ENCODE data around the gene PHLDA1.

Gene PHLDA1

DNA sequence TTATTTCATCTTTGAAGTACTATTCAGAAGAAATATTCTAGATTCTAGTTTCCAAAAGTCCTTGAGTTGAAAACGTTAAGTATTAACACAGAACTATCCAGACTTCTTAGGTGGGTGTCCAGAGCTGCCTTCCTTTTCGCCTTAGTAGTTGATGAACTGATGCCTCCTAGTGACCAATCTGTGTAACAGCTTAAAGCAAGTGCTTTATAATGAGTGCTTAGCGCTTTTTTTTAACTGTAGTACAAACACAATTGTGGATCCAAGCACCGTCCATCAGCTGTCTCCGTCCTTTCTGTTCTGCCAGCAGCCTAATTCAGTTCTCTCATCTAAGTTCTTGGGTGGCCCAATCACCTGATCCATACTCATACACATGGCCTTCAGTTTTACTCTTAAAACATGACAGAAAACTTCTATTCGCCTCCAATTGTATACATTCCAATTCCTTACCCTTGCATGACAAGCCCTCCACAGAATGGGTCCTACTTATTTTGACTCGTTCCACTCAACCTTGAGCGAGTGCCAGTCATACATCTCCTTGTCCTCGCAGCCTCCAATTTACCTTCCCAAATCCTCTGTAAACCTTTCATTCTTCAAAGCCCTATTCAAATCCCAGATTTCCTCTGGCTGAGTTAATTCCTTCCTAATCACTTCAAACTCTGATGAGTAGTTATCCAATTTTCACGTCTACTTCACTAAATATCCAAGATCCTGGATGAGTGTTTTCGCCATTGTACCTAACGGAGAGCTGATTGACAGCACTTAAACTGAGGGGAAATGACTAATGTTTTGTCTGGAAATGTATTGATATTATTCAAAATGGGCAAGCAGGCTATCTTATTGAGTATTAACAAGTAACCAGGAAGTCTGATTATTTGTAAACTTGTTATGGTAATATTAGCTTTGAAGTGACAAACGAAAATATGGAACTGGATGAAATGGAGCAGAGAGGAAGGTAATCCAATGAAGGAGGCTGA lies 5.8 kb upstream of the PHLDA1 start:
- DNase-seq (ENCODE audit: low read depth) = no peak

DNA sequence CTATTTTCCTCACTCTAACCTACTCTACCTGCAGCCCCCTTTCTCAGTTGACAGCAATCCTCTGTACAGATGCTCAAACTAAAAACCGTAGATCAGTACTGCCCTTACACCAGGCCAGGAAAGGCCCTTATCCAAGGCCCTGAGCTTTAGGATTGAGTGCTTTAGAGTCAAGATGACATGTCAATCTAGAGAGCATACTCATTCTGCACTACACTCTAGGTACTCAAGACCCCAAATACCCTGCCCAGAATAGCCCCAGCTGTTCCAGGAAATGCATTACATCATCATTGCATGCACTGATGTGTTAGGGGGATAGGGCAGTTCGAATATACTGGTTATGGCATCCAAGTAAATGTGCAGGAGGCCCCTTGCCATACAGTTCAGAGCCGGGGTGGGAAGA lies 3.5 kb upstream of the PHLDA1 start:
- no peak for DNase-seq (ENCODE audit: low read depth)

DNA sequence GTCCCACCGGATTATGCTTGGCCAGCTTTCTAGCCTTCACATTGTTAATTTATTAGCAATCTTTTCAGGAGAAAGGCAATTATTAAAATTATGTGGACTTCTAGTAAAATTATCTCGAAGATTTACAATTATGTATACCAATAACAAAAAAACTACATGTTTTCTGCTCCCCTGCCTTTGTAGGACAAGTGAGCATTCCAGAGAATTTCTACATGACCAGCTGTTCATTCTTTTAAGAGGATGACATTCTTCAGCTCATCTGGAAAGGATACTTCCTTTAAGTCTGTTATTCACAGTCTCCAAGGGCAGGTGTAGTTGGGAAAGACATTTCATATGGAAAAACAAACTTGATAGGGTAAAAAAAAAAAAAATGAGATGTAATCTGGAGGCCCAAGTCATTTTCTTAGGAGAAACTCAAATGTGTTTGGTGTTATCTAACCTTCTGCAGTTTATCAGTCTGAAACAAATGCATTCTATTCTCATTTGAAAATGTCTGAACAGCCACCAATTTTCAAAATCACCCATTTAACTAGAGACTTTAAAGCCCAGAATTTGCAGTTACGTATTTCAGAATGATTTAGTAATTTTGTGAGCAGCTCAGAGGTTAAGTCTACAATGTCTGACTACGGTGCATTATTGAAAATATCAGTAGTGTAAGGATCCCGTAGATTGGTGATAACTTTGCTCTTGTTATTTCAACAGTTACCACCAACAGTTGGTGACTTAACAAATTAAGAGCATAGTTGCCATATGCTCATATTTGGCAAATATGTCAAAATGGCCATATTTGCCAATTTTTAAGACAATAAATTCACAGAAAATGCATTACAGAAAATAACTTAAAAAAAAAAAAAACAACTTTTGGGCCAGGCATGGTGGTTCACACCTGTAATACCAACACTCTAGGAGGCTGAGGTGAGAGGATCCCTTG lies 1.8 kb upstream of the PHLDA1 start:
- DNase-seq (ENCODE audit: low read depth) = no peak

DNA sequence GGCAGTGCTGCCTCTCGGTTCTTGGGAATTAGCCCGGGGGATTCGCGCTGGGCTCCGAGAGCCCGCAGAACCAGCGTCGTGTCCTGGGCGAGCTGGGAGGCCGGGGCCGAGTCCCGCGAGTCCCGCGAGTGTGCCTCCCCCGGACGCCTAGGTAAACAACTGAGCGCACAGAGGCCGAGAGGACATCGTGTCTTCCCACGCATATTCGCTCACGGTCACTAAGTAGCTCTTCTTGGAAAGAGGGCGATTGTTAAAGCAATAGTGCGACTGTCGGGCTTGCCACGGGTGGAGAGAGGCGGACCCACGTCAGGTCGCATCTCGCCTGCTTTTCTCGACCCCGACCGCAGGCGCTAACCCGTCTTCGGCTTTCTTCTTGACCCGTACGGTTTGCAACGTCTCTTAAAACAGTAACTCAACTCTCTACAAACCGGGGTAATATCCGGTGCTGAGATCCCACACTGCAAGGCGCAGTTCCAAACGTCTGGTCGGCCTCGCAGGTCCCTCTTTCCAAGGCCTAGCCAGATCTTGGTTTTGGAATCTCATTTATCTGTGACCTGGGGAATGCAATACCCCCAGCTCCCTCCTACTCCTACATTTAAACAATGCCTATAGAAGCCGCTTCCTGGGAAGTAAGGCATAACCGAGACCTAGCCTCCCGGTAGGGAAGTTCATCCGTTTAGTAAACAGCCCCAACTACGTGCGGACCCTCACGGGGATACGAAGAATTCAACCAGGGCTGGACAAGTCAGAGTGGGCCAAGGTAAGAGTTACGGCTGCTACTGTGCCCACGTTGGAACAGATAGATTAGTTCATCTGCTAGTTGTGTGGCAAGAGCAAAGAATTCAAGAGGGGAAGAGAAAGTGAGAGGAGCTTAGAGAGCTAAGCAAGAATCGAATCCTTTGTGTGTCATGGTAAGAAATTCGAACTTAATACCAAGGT lies 736 bp upstream of the PHLDA1 start:
- DNase-seq (ENCODE audit: low read depth) = no peak

DNA sequence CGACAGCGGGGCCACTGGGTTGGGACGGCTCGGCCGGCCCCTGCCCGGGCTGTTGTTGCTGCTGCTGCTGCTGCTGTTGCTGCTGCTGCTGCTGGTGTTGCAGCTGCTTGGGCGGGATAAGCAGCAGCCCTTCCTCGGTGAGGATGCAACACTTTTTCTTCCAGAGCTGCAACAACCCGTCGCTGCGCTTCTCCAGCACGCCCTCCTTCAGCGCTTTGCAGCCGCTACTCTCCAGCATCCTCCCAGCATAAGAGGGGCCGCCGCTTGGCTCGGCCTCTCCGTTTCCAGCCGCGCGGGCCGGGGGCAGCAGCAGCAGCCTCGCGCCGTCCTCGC lies 529 bp downstream of the PHLDA1 start:
- DNase-seq (ENCODE audit: low read depth) = no peak

DNA sequence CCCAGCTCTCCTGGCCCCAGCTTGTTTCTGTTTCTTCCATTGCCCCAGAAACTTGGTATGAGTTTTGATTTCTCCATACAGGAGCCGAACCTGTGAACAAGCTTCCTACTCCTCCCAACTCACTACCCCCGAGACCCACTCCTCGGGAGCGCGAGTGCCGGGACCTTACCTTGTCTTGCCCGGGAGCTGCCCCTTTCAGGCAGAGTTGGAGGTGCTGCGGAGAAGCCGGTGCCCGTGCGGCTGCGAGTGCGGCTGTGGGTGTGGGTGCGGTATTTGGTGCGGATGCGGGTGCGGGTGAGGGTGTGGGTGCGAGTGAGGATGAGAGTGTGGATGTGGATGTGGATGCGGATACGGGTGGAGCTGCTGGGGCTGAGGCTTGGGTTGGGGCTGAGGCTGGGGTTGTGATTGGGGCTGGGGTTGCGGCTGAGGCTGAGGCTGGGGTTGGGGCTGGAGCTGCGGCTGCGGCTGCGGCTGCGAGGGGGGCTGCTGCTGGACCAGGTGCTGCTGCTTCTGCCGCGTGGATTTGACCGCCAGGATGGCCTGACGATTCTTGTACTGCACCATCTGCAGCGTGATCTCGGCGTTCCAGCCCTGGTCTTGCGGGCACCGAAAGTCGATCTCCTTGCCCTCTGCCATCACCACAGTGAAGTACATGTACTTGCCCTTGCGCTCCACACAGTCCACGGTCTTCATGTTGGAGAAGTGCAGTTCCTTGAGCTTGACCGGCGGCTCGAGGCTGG lies 1.1 kb downstream of the PHLDA1 start:
- no peak for DNase-seq (ENCODE audit: low read depth)

DNA sequence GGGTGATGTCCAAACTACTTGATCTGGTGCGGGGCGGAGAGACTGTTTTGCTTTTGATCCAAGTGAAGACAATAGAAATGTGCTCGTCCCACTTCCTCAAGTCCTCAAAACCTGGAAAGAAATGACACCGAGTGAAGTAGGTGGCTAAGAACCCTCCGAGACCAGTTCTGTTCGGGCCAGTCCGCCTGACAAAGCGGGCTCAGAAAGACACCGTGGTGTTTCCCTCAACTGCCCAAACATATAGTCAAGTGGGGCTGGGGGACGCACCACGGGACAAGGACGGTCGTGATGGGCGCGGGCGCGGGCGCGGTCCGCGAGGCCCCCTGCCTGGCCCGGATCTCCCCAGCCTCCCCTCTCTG lies 1.6 kb downstream of the PHLDA1 start:
- no peak for DNase-seq (ENCODE audit: low read depth)

DNA sequence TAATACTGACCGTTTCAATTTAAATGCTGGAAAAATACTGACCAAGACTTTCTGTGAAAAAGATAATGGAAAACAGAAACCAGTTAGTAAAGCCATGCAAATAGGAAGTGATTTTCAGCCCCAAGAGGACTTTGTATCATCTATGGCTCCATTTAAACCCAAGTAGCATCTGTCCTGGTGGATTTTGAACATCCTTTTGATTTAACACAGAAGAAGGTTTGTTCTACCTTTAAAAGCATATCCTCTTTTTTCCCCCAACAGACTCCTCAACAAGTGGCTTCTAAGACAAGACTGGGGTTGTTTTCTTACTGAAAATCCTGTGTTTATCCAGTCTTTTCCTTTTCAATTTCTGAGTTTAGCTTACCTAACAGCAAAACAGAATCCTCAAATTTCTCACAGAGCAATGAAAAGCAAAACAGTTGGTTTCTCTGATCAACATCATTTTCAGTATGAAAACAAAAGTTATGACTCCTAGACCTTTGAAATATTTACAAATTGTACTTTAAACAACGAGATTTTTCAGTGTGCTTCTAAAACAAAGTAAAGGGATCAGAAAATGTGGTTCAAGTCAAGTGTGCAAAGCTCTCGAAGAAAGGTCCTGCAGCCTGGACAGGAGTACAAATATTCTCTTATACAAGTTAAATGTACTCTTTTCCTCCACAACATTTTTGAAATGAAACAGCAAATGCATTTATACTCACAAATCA lies 2.9 kb downstream of the PHLDA1 start:
- DNase-seq (ENCODE audit: low read depth) = no peak

DNA sequence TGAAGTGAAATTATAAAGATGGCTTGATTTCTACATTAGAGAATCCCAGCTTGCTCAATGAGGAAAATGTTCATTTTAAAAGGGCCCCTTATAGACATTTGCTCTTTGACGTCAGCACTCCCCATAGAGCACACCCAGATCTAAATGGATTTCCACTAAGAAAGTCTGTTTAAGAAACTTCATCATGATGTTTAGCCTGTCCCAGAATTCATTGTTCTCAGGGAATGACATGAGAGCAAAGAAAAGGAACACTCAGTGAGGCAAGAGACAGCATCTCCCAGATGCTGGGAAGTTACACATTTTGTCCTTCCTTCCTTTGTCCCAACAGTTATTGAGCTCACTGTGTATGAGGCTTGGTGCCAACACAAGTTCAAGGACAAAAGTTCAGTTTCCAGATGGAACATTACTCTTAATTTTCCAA lies 4.9 kb downstream of the PHLDA1 start:
- no peak for DNase-seq (ENCODE audit: low read depth)

DNA sequence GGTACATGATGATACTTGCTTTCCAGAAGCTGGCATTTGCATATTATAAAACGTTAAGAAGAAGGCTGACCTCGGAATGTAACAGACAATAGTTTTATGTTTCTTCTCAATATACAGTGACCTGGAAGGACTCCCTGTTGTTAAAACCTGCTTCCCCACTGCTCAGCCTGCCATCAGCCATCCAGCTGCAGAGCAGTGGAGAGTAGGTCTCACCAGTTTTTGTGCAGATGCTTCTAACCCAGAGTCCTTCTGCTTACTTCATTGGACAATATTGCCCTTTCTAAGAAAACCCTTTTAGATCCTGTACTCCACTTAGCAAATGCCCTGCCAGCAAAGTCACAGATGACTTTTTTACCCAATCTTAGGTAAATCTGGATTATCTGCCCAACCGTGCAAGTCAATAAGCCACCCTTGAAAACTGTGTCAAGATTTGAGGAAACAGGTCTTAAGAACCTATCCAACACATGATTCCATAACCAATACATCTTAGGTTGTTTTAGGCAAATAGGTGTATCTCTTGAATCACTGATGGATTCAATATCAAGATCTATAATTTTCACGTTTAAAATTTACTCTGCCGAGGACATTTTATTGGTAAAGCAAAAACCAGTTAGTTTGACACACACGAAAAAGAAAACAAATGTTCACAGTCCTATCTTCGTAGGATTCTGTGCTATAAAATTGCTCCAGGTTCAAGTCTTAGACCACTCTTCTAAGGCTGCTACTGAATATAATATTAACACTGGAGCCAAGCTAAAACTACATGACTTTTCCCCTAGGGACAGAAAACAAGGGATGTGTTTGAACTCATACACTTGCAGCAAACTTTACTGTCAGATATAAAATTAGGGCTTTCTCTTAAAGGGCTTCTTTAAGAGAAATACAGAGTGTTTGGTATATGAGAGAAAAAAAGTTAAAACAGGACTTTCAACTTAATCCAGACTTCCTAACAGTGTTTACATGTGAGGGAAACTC lies 5.7 kb downstream of the PHLDA1 start:
- no peak for DNase-seq (ENCODE audit: low read depth)

DNA sequence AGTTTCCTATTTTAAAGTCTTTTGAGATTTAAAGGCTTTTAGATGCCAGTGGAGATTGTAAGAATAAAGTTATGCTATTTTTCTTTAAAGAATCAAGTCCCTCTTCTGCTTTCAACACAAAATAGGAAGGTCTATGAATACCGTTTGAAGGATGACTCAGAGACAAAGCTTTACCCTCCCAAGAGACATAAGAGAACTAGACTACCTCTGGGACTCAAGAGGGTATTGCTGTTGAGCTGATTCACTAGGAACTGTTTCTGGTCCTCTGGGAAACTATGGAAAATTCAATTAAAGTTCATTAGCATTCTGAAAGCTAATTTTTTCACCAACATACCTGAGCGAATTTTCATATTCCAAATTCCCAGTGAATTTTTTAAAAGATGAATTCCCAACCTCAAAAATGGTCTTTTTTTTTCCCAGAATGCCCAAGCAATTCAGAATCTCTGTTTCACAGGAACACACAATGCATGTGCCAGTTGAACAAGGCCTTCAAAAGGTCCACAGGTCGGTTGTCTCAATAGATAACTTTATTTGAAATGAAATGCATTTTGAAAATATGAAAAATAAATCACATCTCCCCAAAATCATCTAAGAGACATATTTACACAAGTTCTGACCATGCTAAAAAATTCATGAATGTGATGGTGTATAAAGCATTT lies 6.5 kb downstream of the PHLDA1 start:
- no peak for DNase-seq (ENCODE audit: low read depth)

DNA sequence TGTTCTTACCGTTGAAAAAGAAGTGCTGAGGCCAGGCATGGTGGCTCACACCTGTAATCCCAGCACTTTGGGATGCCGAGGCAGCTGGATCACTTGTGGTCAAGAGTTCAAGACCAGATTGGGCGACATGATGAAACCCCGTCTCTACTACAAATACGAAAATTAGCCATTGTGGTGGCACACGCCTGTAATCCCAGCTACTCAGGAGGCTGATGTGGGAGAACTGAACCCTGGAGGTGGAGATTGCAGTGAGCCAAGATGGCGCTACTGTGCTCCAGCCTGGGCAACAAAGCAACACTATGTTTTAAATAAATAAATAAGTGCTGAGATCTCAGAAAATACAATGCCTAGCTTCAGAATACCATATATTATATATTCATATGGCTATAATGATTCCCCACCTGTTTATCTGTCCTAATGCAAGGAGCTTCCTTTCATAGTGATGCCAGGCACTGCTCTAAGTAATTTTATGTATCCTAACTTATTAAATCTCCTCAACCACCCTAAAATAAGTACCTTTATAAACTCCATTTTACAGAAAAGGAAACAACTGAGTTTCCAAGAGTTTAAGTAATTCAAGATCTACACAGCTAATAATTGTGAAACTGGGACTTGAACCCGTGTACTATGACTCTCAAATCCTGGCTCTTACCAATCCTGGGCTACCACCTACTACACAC lies 7.3 kb downstream of the PHLDA1 start:
- DNase-seq (ENCODE audit: low read depth) = no peak

DNA sequence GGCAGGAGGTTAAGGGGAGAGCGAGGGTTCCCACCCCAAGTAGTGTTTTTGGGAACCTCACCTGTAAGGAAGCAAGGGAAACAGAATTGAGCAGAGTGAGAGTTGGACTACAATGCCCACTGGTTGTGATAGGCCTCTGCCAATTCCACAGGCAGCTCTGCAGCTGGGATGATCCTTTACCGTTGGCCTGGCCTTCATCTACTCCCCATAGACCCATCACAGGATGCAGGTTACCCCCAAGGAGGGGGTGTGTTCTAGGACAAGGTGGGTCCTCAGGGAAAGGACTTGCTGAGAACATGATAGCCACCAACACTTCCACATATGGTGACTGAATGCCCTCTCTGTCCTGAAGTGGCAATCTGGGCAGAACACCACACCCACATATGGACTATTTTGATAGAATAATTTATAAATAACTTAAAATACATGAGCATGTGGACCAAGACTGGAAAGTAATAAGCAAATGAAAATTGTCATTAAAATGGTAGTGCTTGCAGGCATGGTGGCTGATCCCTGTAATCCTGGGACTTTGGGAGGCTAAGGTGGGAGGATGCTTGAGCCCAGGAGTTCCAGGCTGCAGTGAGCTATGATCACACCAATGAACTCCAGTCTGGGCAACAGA lies 8.4 kb downstream of the PHLDA1 start:
- DNase-seq (ENCODE audit: low read depth) = no peak

DNA sequence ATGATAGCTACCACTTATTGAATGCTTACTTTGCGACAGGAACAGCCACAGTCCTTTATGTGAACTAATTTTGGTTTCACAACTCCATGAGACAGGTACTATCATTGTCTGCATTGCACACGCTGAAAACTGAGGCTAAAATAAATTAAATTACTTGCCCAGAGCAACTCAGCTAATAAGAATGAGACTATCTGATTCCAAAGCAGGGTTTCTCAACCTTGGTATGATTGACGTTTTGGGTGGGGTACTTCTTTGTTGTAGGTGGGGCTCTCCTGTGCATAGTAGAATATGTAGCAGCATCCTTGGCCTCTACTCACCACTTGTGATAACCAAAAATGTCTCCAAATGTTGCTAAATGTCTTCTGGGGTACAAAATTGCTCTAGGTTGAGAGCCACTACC lies 9.1 kb downstream of the PHLDA1 start:
- DNase-seq (ENCODE audit: low read depth) = no peak

DNA sequence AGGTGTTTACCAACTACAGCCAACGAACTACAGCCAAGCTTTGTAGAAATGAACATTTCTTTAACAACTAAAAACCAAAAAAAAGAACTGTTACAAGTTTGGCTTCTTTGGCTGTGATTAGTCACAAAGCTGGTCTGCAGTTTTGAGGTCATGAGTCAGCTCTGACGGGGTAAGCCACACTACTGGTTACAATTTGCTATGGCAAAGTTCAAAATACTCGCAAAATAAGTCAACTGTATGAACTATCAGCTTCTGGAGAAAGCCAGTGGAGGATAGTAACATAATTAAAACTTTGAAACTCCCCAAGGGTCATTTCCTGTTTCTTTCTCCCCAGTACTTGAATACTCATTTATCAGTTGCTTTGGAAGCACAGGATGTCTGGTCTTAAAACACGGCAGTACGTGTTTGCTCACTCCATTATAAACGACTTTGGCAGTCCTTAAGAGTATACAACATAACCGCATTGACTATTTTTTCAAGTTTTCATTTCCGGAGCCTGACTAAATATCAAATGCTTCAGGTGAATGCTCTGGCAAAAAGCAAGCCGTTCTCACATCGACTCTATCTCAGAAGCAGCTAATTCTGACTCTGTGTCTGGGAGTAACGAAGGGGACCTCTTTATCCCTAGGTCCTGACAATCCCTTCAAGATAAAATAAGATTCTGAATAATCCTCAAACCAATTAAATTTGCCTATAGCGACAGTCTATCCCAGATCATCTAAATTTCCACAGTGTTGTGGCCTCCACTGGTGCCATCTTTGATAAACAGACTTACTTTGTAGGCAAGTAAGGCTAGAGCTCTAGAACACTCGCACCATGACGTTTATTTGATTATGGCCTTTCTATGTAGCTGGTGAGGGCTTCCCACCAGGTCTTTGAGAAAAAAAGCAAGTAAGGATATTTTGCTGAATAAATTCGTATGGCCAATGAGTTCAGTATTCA lies 10.6 kb downstream of the PHLDA1 start:
- DNase-seq (ENCODE audit: low read depth) = no peak

DNA sequence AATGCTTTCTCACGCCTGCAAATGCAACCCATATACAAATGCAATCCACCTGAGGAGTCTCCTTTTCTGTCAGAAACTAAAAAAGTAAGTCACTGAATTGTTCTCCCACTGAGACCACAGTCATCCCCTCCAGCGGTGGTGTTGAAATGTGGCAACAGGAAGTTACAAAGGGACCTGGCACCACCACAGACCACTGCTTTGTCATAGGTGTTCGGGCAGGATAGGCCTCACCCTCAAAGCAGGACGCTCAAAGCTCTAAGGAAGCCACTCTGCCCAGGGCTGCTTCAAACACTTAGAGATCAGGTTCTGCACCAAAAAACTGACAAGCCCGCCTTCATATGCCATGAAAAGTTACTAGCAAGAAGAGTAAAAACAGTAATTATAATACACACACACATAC lies 11.3 kb downstream of the PHLDA1 start:
- DNase-seq (ENCODE audit: low read depth) = peak; percentile 53

DNA sequence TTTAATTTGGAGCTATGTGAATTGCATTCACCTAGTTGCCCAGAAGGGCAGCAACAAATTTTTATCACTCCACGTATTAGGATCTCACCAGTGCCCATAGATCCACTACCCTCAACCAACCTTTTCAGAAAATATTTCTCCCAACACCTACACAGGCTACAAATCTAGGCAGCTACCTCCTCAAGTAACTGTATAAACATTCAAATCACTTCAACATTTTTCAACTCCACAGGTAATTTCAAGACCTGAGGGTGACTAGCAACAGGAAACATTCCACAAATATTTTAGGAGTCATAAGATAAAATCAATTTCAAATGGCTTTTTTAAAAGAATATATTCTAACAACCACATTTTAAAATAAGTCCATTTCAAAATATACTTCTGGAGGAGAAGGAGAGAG lies 12.9 kb downstream of the PHLDA1 start:
- DNase-seq (ENCODE audit: low read depth) = no peak

Measured in stimulated activated CD8-positive, alpha-beta memory T cell treated with anti-CD3 and anti-CD28 coated beads, Interleukin-15, amount 100 ng/mL, for 1 hour (primary cell).